ENCODE results near the gene GFI1.

DNA sequence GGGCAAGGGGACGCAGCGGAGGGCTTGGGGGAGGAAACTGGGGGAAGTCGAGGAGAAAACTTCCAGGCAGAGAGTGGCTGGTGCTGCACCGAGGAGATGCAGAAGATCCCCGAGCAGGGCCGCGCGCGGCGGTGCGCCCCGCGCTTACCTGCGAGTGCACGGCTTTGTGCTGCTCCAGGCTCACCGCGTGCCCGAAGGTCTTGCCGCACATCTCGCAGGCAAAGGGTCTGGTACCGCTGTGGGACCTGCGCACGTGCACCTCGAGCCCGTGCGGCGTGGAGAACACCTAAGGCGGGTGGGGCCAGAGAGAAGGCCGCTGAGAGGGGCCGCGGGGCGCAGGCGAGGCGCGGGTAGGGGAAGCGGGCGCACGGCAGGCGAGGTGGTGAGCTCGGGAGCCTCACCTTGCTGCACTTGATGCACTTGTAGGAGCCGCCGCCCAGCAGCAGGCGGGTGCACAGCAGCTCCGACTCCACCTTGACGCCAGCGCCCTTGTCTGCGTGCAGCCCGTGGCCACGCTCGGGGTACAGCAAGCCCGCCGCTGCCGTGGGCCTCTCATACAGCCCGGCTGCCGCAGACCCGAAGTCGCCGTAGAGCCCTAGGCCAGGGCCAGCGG is 6.4 kb downstream of the GFI1 start:
- TF ChIP-seq POLR2A (IDR thresholded peaks at IDR 0.05; ENCODE audit: low read depth, low read length): no peak
- TF ChIP-seq TAF1 (IDR thresholded peaks at IDR 0.05; ENCODE audit: borderline replicate concordance, low read depth, low read length): no peak
- no peak for TF ChIP-seq POLR2AphosphoS5 (IDR thresholded peaks at IDR 0.05; ENCODE audit: low read depth, low read length)

All from GM12892 (cell line).